NT2/D1 (cell line): ENCODE data around the gene BCL11B.

Experiments
- DNase-seq: peaks from one replicate; pipeline ENCODE4 v3.0.0-alpha.2; 2011; ENCODE audit warnings: low read depth, low spot score
- H3K27me3 ChIP-seq: 2 replicates; pipeline ENCODE4 v1.6.0; 2011; ENCODE audit warnings: mild to moderate bottlenecking; ENCODE audit not compliant: insufficient read length, insufficient read depth
- H3K36me3 ChIP-seq: 2 replicates; pipeline ENCODE4 v1.6.1; 2011; ENCODE audit warnings: mild to moderate bottlenecking, low read length, mixed read lengths; ENCODE audit not compliant: insufficient read depth, insufficient read length
- H3K4me1 ChIP-seq: 2 replicates; pipeline ENCODE4 v1.5.1; 2011; ENCODE audit not compliant: insufficient read depth, insufficient read length
- H3K4me3 ChIP-seq: 2 replicates; pipeline ENCODE4 v1.5.1; 2011; ENCODE audit warnings: low read depth; ENCODE audit not compliant: insufficient read length
- H3K9ac ChIP-seq: 2 replicates; pipeline ENCODE4 v1.6.0; 2011; ENCODE audit warnings: low read depth; ENCODE audit not compliant: insufficient read length
- H3K9me3 ChIP-seq: 2 replicates; pipeline ENCODE4 v1.5.1; 2011; ENCODE audit warnings: mild to moderate bottlenecking, low read length; ENCODE audit not compliant: insufficient read depth
- SUZ12 ChIP-seq: IDR thresholded peaks from 2 replicates; pipeline ENCODE4 v1.6.1; 2011; ENCODE audit not compliant: insufficient read length, insufficient read depth; ENCODE audit errors: extremely low read depth
- YY1 ChIP-seq: IDR thresholded peaks from 2 replicates; pipeline ENCODE4 v1.6.1; 2011; ENCODE audit not compliant: insufficient read length, insufficient read depth
- ZNF274 ChIP-seq: IDR thresholded peaks from 2 replicates; pipeline ENCODE4 v1.6.1; 2011; ENCODE audit warnings: mild to moderate bottlenecking, low read depth, low read length

BCL11B gene

GRCh38 chr14:99237288-99237687 lies 34.7 kb downstream of the BCL11B start:
- DNase-seq: no peak
- H3K4me3 ChIP-seq: no peak overlapping the region
- H3K4me1 ChIP-seq: peaks cover 15% of the 10 kb centered on the region
- no peak overlapping the region for H3K9ac ChIP-seq
- H3K36me3 ChIP-seq: no peaks in the 10 kb centered on the region
- H3K27me3 ChIP-seq: no peaks in the 10 kb centered on the region
- no peak for TF ChIP-seq ZNF274
- TF ChIP-seq YY1: no peak
- TF ChIP-seq SUZ12: no peak
- no peaks in the 10 kb centered on the region for H3K9me3 ChIP-seq

DNA sequence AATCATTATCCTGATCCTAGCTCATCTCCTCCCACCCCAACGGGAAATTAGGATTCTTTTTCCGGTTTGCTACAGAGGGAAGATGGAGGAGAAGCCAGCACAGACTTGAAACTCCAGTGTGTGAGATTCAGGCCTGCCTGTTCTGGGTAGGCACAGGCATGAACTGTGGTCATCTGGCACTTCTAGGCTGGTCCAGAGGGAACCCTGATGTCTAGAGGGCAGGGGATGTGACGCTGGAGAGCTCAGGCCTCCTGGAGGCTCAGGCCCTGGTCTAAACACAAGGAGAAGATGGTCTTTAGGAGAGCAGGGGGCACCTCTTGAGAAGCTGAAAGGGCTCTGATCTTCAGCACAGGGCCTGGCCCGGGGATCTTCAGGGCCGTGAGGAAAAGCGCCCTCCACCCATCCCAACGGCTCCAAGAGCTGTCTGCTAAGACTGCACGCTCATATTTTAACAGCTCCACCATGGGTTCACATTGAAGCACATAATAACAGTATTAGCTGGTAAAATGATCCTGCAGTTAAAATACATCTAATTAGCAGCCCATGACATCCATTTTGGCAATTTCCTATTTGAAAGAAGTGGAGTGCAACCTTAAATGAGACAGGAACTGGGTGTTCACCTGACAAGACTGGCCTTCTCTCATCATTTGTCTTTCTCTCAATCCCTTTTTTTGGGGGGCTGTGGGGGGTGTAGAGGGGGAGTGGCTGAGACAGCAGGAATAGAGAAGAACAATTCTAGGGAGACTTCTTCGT lies 35.4 kb downstream of the BCL11B start:
- no peaks in the 10 kb centered on the region for H3K9me3 ChIP-seq
- peaks cover 16% of the 10 kb centered on the region for H3K4me1 ChIP-seq
- TF ChIP-seq ZNF274 (no peak), SUZ12 (no peak), YY1 (no peak)
- no peak overlapping the region for H3K4me3 ChIP-seq
- no peaks in the 10 kb centered on the region for H3K27me3 ChIP-seq
- H3K9ac ChIP-seq: no peak overlapping the region
- DNase-seq: no peak
- H3K36me3 ChIP-seq: no peaks in the 10 kb centered on the region

DNA sequence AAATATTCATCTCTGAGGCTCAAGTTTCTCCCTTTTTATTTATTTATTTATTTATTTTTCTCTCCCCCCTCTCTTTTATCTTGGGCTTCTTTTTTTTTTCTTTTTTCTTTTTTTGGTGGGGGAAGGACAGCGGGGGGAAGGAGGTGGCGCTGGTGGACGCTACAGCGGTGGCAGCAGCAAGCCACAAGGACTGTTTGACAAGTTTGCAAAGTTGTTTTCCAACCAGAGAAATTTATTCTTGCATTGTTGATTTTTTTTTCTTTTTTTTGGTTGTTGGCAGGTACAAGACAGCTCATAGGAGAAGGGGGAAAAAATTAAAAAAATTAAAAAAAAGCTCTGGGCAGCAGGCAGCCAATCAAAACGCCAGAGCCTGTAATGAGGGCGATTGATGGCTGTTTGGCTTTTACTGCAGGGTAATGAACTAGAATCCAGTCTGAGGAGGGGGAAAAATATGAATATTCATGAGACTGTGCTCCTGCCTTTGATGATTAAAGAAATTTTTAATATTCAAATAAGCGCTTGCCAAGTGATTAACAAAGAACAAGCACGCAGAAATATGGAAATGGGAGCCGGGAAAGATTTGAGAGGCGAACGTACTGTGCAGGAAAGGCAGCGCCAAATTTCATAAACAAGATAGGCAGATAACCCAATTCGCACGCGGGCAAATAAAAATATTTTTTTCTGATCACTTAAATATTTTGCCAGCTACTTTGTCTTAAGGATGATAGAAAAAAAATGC lies 36.2 kb downstream of the BCL11B start:
- peak overlapping the region; percentile 30 for H3K4me3 ChIP-seq
- peaks cover 16% of the 10 kb centered on the region for H3K4me1 ChIP-seq
- H3K27me3 ChIP-seq: no peaks in the 10 kb centered on the region
- DNase-seq: no peak
- TF ChIP-seq SUZ12 (no peak), YY1 (no peak), ZNF274 (no peak)
- H3K9me3 ChIP-seq: no peaks in the 10 kb centered on the region
- H3K36me3 ChIP-seq: no peaks in the 10 kb centered on the region
- no peak overlapping the region for H3K9ac ChIP-seq

DNA sequence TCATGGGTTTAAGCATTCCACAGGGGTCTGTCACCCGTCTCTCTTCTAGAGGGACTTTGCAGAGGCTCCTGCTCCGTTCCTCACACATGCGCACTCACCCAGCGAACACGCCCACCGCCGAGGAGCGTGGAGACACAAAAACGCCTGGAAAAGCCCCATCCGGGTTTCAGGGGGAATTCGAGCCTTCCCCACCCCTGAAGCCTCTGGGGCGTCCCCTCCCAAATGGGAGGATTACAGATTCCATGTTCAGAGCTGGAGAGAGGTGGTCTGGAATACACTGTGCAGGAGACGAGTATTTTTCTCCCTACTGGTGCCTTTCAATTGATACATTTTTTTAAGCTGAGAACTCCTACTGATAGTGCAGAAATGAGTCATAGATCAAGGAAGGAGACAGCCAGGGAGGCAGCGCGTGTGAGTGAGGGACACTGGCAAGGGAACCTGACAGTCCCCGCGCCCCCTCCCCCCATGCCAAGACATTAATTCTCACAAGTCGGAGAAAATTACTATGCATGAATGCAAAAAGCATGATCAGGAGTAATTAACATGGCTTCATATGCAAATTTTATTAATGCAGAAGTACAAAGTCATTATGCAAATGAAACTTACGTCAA lies 36.9 kb downstream of the BCL11B start:
- Histone ChIP-seq H3K27me3 (no peaks in the 10 kb centered on the region), H3K4me3 (peak overlapping the region; percentile 30)
- TF ChIP-seq SUZ12: no peak
- TF ChIP-seq YY1: no peak
- TF ChIP-seq ZNF274: no peak

DNA sequence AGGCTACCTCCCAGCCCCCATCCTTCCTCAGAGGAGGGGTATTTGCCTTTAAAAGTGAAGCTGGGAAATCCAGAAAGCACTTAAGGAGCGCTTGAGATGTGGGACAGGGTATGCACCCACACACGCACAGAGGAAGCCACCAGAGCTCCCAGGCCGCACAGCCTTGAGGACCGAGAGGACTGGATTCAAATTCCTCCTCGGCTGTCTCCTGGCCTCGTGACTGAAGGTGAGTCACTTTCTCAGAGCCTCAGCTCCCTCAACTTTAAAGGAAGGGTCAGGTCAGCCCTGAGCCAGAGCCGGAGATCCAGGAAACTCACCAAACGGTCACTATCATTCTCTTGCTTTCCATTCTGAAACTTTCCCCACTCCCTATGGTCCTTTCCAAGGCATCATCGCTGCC lies 37.6 kb downstream of the BCL11B start:
- H3K4me1 ChIP-seq: peaks cover 21% of the 10 kb centered on the region
- no peak for DNase-seq
- H3K36me3 ChIP-seq: no peaks in the 10 kb centered on the region
- no peaks in the 10 kb centered on the region for H3K9me3 ChIP-seq
- H3K4me3 ChIP-seq: no peak overlapping the region
- H3K9ac ChIP-seq: peak overlapping the region; percentile 23
- H3K27me3 ChIP-seq: no peaks in the 10 kb centered on the region
- TF ChIP-seq ZNF274 (no peak), SUZ12 (no peak), YY1 (no peak)

More for the DNA sequence above, 36.9 kb downstream of the BCL11B start:
- DNase-seq: no peak
- no peaks in the 10 kb centered on the region for H3K9me3 ChIP-seq
- peak overlapping the region; percentile 36 for H3K9ac ChIP-seq
- peaks cover 21% of the 10 kb centered on the region for H3K4me1 ChIP-seq
- H3K36me3 ChIP-seq: no peaks in the 10 kb centered on the region

GRCh38 chr14:99233222-99234035 lies 38.6 kb downstream of the BCL11B start:
- no peak overlapping the region for H3K4me3 ChIP-seq
- no peaks in the 10 kb centered on the region for H3K36me3 ChIP-seq
- peak overlapping the region; percentile 18 for H3K9ac ChIP-seq
- H3K4me1 ChIP-seq: peaks cover 21% of the 10 kb centered on the region
- no peak for TF ChIP-seq YY1
- no peak for TF ChIP-seq ZNF274
- TF ChIP-seq SUZ12: no peak
- DNase-seq: no peak
- H3K9me3 ChIP-seq: no peaks in the 10 kb centered on the region
- H3K27me3 ChIP-seq: no peaks in the 10 kb centered on the region
